Calu3 (cell line): Measurements from ENCODE around the gene PACSIN3. TPM values are rescaled to one million over a fixed set of nuclear protein-coding genes. Genes with fewer than 3 reads are reported as not detected.

Experiments
- BruUV-seq: library from RNA; stranded (reverse); fragments of 400-500 nt; replicated peaks from 2 replicates; lab custom pipeline; 2021; lab: Mats Ljungman, UMichigan
- CTCF ChIA-PET: fragments of 300-600 bp; sonication (Branson Sonifier 250); formaldehyde crosslinking; loops from one replicate; lab custom pipeline; 2022; ENCODE audit warnings: antibody characterized with exemption; lab: Charles Lee
- DNase-seq: peaks from one replicate; pipeline ENCODE4 v3.0.0; 2022
- H3K27ac Mint-ChIP-seq: one replicate; pipeline ENCODE4 v1.8.0; 2022; ENCODE audit warnings: mixed read lengths; ENCODE audit not compliant: unreplicated experiment
- H3K27me3 Mint-ChIP-seq: one replicate; pipeline ENCODE4 v1.8.0; 2022; ENCODE audit warnings: mixed read lengths; ENCODE audit not compliant: unreplicated experiment
- H3K36me3 Mint-ChIP-seq: one replicate; pipeline ENCODE4 v1.8.0; 2022; ENCODE audit warnings: mild to moderate bottlenecking, moderate library complexity, mixed read lengths; ENCODE audit not compliant: insufficient read depth, unreplicated experiment
- H3K4me1 Mint-ChIP-seq: one replicate; pipeline ENCODE4 v1.8.0; 2022; ENCODE audit warnings: mild to moderate bottlenecking, low read depth, mixed read lengths; ENCODE audit not compliant: unreplicated experiment
- H3K4me3 Mint-ChIP-seq: one replicate; pipeline ENCODE4 v1.8.0; 2022; ENCODE audit warnings: mild to moderate bottlenecking, low read depth, moderate library complexity, mixed read lengths; ENCODE audit not compliant: unreplicated experiment
- H3K9me3 Mint-ChIP-seq: one replicate; pipeline ENCODE4 v1.8.0; 2022; ENCODE audit warnings: low read depth, mixed read lengths; ENCODE audit not compliant: unreplicated experiment
- intact Hi-C: fragments of 100-400 bp; cut with micrococcal nuclease; formaldehyde crosslinking; loops from one replicate; pipeline ENCODE4 v1.10.0; 2022; ENCODE audit not compliant: unreplicated experiment
- total RNA-seq: library from RNA; stranded (reverse); gene quantifications from 2 replicates; pipeline ENCODE4 v1.2.3, GENCODE V29; 2022
- TF ChIP-seq, protein P1 (sequence below): fragments of 200-600 bp; IDR thresholded peaks from one replicate; pipeline ENCODE4 v1.8.0; 2022; ENCODE audit warnings: antibody characterized with exemption; ENCODE audit not compliant: unreplicated experiment

Gene PACSIN3
- total RNA-seq, 1 experiment from 2014 or later: 26.5 TPM

DNA sequence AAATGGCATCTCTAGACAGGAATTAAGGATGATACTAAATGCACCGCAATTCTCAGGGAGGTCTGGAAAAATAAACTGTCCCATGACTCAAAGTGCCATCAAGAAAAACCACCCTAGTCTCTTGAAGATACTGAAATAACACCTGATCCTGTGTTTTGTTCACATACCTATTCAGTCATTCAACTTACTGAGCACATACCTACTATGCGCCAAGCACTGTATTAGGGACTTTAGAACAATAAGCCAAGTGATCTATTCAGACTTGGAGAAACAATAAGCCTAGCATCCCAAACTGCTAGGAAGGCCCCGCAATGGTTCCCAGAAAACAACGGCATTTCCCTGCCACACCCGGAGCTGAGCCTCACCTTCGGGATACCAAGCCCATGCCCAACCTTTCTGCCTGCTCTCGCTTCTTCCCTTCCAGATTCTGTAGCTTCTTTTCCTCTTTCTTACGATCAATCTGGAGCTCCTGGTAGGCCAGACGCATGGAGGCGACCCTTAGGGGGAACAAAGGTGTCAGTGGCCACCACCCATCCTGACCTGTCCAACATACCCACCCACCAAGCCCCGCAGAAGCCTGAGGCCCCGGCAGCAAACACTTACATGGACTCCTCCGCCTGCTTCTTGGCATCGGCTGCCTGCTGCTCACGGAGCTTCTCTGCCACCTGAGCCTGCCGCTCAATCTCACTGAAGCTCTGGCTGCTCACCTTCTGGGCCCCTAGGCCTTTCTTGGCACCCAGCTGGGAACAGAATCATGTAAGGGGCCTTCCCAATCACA is 15.0 kb downstream of the PACSIN3 start:
- Mint-ChIP-seq H3K9me3 (no peaks in the 10 kb centered on the region), H3K36me3 (peaks cover 61% of the 10 kb centered on the region), H3K27me3 (no peaks in the 10 kb centered on the region), H3K4me1 (peaks cover 13% of the 10 kb centered on the region), H3K27ac (no peak overlapping the region), H3K4me3 (no peak overlapping the region)
- TF ChIP-seq, protein P1, sequence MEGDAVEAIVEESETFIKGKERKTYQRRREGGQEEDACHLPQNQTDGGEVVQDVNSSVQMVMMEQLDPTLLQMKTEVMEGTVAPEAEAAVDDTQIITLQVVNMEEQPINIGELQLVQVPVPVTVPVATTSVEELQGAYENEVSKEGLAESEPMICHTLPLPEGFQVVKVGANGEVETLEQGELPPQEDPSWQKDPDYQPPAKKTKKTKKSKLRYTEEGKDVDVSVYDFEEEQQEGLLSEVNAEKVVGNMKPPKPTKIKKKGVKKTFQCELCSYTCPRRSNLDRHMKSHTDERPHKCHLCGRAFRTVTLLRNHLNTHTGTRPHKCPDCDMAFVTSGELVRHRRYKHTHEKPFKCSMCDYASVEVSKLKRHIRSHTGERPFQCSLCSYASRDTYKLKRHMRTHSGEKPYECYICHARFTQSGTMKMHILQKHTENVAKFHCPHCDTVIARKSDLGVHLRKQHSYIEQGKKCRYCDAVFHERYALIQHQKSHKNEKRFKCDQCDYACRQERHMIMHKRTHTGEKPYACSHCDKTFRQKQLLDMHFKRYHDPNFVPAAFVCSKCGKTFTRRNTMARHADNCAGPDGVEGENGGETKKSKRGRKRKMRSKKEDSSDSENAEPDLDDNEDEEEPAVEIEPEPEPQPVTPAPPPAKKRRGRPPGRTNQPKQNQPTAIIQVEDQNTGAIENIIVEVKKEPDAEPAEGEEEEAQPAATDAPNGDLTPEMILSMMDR: no peak
- intact Hi-C loops: no loop called here
- CTCF ChIA-PET: no interaction called here
- BruUV-seq: no TSS peak
- DNase-seq: no peak

DNA sequence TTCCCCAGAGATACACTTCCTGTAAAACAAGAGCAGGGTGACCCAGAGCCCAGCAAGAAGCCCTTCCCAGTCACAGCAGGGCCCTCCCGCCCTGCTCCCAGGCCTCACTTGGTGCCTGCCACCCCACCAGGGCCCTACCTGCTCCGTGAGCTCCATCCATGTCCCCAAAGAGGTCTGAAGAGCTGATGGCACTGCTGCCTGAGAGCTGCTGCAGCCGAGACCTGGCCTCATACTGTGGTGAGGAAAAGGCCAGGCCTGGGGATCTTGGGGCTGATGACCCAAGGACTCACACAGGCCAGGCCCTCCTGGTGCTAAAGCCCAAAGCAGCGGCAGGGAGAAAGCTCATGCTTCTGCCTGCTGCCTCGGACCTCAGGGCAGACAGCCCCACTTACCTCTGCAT is 19.9 kb downstream of the PACSIN3 start:
- peaks cover 53% of the 10 kb centered on the region for H3K36me3 Mint-ChIP-seq
- no peak overlapping the region for H3K4me3 Mint-ChIP-seq
- H3K27me3 Mint-ChIP-seq: no peaks in the 10 kb centered on the region
- H3K9me3 Mint-ChIP-seq: no peaks in the 10 kb centered on the region
- intact Hi-C loops: no loop called here
- TF ChIP-seq, protein P1: no peak
- no peak for DNase-seq
- CTCF ChIA-PET: interaction anchor here (0.6 kb wide), 1 partner anchor 37 kb away, joined by 6 read pairs; no protein-coding TSS in a partner anchor
- no peak overlapping the region for H3K27ac Mint-ChIP-seq
- no TSS peak for BruUV-seq
- no peaks in the 10 kb centered on the region for H3K4me1 Mint-ChIP-seq

DNA sequence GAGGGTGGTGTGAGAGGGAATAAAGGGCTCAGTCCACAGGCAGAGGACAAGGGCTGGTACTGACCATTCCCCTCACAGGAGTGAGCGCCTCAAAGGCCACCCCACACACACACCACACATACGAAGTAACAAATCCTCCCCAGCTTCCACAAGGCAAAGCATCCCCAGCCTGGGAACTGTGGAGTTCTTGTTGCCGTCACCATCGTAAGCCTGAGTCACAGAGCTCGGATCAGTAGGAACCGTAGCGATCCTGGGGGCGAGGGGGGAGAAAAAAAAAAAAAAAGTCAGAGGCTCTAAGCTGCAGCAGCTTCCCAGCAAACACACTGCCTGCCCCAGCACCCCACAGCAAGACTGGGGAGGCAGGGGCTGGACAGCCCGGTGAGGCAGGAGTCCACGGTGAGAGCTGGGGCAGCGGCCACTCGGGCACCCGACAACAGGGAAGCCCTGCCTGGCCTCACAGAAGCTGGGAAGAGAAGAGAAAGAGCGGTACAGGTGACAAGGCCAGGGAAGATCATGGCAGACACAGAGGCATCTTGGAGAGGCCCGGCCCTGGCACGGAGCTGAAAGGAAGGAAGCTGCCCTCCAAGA is 20.9 kb downstream of the PACSIN3 start:
- intact Hi-C loops: no loop called here

DNA sequence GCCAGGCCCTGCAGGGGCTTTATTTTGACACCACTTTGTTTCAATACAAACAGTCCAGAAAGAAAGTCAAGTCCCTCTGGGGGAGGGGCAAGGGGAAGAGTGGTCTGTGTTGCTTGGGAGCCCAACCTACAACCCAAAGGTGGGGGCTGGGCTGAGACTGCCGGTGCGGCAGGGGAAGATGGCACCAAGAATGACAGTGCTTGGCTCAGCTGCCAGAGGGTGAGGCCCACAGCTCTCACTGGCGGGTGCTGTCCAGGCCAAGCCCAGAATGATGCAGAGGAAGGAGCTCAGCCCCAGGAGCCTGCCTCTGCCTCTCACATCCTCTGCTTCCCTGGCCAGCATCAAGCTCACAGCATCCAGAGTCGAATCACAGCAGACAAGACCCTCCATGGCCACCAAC is 21.9 kb downstream of the PACSIN3 start:
- Mint-ChIP-seq H3K36me3 (peaks cover 60% of the 10 kb centered on the region), H3K4me3 (no peak overlapping the region), H3K9me3 (no peaks in the 10 kb centered on the region), H3K27ac (no peak overlapping the region), H3K27me3 (no peaks in the 10 kb centered on the region), H3K4me1 (no peaks in the 10 kb centered on the region)
- TF ChIP-seq, protein P1: no peak
- CTCF ChIA-PET: interaction anchor here (1.7 kb wide), 1 partner anchor 11 kb away, joined by 3 read pairs; no protein-coding TSS in a partner anchor
- no TSS peak for BruUV-seq
- intact Hi-C loops: no loop called here
- DNase-seq: no peak

More for the DNA sequence above, 20.9 kb downstream of the PACSIN3 start:
- BruUV-seq: no TSS peak
- Mint-ChIP-seq H3K4me1 (no peaks in the 10 kb centered on the region), H3K27me3 (no peaks in the 10 kb centered on the region), H3K9me3 (no peaks in the 10 kb centered on the region), H3K36me3 (peaks cover 55% of the 10 kb centered on the region), H3K4me3 (no peak overlapping the region), H3K27ac (no peak overlapping the region)
- no peak for DNase-seq
- TF ChIP-seq, protein P1: no peak
- CTCF ChIA-PET: interaction anchor here (1.7 kb wide), 1 partner anchor 12 kb away, joined by 3 read pairs; no protein-coding TSS in a partner anchor
